Naive B cell (primary cell): ENCODE data around the gene PI4KB. TPM values are rescaled to one million over a fixed set of nuclear protein-coding genes. Genes with fewer than 3 reads are reported as not detected.

ENCODE experiments used
- ATAC-seq, 2 donors: fragments of 150-1000 bp; cut with Tn5 transposase; 2 replicates each; pipeline ENCODE4 v1.10.0; 2021; ENCODE audit warnings: low read depth in 2 of 2, mild to moderate bottlenecking in 2 of 2, moderate library complexity in 2 of 2
- DNase-seq: peaks from one replicate; pipeline ENCODE4 v3.0.0; 2022
- H3K27ac Mint-ChIP-seq, 6 donors: one replicate each; pipeline ENCODE4 v1.8.0; 2020 to 2022; ENCODE audit warnings: mild to moderate bottlenecking in 6 of 6, mixed read lengths in 6 of 6, moderate library complexity in 5 of 6, inconsistent platforms in 2 of 6
- H3K27me3 Mint-ChIP-seq, 3 donors: one replicate each; pipeline ENCODE4 v1.8.0; 2021 to 2022; ENCODE audit warnings: mixed read lengths in 3 of 3, mild to moderate bottlenecking in 1 of 3
- H3K36me3 Mint-ChIP-seq, 2 donors: one replicate each; pipeline ENCODE4 v1.8.0; 2020 to 2022; ENCODE audit warnings: mixed read lengths in 2 of 2, inconsistent platforms in 1 of 2, mild to moderate bottlenecking in 1 of 2
- H3K4me1 Mint-ChIP-seq, 3 donors: one replicate each; pipeline ENCODE4 v1.8.0; 2020 to 2022; ENCODE audit warnings: mixed read lengths in 3 of 3, inconsistent platforms in 1 of 3, mild to moderate bottlenecking in 1 of 3, moderate library complexity in 1 of 3
- H3K4me3 Mint-ChIP-seq, 8 donors: one replicate each; pipeline ENCODE4 v1.8.0; 2020 to 2022; ENCODE audit warnings: mild to moderate bottlenecking in 8 of 8, mixed read lengths in 8 of 8, moderate library complexity in 8 of 8, inconsistent platforms in 2 of 8
- H3K9me3 Mint-ChIP-seq, 7 donors: one replicate each; pipeline ENCODE4 v1.8.0; 2020 to 2022; ENCODE audit warnings: mixed read lengths in 7 of 7, mild to moderate bottlenecking in 5 of 7, inconsistent platforms in 2 of 7, moderate library complexity in 1 of 7
- polyA plus RNA-seq, 6 donors: library from polyadenylated mRNA; unstranded; fragments of 300-500 nt; fragmentation: Illumina TruSeq; gene quantifications; one replicate each; pipeline ENCODE4 v1.2.3, GENCODE V29; 2021; ENCODE audit warnings: low read depth in 6 of 6

Gene PI4KB
- polyA plus RNA-seq, result 10 to 100 TPM; 35.0 to 80.3 (median 61.5) TPM

DNA sequence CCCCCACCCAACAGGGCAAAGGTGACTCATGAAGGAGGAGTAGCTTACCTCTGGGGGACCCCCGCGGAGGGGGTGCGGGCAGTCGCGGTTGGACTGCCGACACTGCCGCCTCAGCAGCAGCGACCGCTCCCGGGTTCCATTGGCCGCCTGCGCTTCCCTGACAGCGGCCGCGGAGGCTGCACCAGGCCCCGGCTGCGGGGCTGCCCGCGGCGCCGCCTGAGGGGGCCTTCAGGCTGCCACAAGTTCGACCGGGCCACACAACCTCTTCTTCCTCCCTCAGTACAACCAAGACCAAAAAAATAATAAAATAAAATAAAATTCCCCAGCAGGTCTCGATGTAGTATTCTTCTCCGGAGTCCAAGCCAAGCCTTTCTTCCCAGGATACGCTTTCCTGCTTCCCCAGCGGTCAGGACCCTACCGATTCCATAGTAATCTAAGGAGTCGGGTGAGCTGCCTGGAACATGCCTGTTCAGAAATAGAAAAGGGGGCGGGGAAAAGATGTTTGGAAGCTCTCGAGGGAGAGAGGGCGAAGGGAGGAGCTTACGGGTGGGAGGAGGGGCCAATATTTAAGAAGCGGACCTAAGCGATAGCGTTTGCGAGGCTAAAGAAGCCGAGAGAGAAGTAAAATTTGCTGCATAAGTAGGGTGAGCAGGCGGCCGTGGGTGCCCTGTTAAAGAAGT, at the start of gene PI4KB:
Gene PI4KB, minus strand, starts transcription at position 194 of the 680 bp plus-strand sequence. CDS start 10,935 bp downstream, outside the sequence.
- ATAC-seq, result peak; percentile 87
- no peaks in the 10 kb centered on the region for H3K9me3 Mint-ChIP-seq
- H3K4me1 Mint-ChIP-seq, result peaks cover 35 to 46% (median 41%) of the 10 kb centered on the region in 3 donors
- peaks cover 7 to 9% of the 10 kb centered on the region in 2 donors for H3K36me3 Mint-ChIP-seq
- peak within 1 kb of the TSS; percentile 89 to 99 (median 98) for H3K4me3 Mint-ChIP-seq
- H3K27me3 Mint-ChIP-seq, result no peaks in the 10 kb centered on the region
- DNase-seq, result peak; percentile 94
- H3K27ac Mint-ChIP-seq, result peak within 1 kb of the TSS; percentile 95 to 100 (median 99)

DNA sequence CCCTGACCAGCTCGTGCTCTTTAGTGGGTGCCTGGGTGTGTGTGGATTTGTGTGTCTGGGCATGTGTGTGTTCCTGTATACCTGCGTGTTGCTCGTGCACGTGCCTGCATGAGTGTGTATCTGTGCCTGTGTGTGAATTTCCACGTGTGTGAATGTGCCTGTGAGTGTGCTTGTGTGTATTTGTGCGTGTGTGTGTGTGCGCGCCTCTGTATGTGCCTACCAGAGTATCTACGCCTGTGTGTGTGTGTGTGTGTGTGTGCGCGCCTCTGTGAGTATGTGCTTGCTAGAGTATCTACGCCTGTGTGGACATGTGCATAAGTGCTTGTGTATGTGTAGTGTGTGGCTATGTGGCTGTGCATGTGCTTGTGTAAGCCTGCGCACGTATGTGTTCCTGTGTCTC, 46.0 kb upstream of the PI4KB start:
- Mint-ChIP-seq H3K27ac (no peak overlapping the region), H3K4me1 (no peaks in the 10 kb centered on the region), H3K9me3 (no peaks in the 10 kb centered on the region), H3K4me3 (no peak overlapping the region), H3K27me3 (no peaks in the 10 kb centered on the region), H3K36me3 (no peaks in the 10 kb centered on the region)
- no peak for DNase-seq
- no peak for ATAC-seq

DNA sequence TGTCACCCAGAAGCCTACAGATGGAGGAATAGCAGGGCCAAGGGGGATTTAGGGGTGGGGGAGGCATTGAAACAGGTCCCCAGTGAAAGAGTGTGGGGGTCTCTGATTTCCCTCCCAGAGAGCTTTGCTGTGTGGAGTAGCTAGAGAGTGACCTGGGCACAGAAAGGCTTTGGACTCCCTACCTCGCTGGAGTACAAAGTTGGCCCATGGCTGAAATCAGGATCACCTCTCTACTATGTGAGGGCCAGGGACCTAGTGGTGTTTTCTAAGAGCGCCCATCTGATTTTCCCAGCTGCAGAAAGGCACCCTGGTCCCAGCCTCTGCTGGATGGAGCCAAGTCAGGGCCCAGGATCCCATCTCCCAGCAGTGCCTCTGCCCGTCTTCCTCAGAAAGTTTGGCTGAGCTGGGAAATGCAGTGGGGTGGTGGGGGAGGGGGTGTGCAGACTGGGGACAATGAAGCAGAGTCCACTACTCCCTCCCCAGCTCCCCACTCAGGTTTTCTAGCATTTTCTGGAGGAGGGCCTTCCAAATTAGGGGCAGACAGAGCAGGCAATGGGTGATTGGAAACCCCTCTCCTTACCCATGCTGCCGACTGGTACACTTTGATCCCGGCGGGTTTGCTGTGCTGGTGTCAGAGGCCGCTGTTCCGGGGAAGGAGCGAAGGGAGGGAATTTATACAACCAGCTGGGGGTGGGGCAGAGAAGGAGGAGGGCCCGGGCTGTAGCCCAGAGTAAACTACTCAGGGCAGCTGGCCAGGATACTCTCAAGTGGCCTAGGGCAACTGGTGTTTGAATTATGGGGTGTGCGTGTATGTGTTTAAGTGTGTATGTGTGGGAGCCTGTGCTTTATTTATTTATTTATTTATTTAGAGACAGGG, 45.1 kb upstream of the PI4KB start, which contains the start of gene SELENBP1:
Gene SELENBP1, minus strand, starts transcription at position 648 of the 877 bp plus-strand sequence. Its CDS starts 64 bp downstream, at position 584.
- no peaks in the 10 kb centered on the region for H3K27me3 Mint-ChIP-seq
- DNase-seq, result no peak

DNA sequence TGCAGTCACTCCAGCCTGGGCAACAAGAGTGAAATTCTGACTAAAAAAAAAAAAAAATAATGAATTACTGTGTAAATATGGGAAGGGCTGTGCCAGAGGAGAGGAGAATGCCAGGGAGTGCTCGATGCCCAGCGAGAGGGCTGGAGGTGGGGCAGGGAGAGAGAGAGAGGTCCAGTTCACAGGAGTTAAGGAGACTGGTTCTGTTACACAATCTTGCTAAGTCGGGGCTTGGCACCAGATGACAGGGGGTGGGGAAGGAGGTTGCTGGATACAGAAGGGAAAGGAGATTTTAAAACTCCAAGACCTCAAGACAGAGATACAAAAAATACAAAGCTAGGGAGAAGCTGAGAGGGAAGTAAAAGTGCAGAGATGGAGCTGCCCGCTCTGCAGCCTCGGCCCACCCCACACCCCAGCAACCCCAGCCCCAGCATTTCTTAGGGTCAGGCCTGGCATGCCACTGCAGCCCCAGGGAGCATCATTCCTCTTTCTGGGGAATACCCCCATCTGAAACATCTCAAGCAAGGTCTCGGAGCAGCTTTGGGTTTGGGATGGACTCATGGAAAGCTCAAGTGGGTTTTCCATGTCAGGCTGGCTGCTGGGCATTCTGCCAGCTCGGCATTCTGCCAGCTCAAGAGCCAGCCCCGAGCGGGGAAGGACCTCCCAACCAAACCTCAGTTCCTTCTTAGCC, 44.3 kb upstream of the PI4KB start:
- Mint-ChIP-seq H3K27ac (peak overlapping the region in 2 of 6 donors; percentile 59 to 86), H3K27me3 (no peaks in the 10 kb centered on the region), H3K36me3 (no peaks in the 10 kb centered on the region), H3K9me3 (no peaks in the 10 kb centered on the region), H3K4me1 (no peaks in the 10 kb centered on the region), H3K4me3 (no peak overlapping the region)
- DNase-seq (no peak), ATAC-seq (no peak)

More for the DNA sequence above, 45.1 kb upstream of the PI4KB start, which contains the start of gene SELENBP1:
- no peak for ATAC-seq
- no peaks in the 10 kb centered on the region for H3K36me3 Mint-ChIP-seq
- H3K4me1 Mint-ChIP-seq, result no peaks in the 10 kb centered on the region
- H3K4me3 Mint-ChIP-seq, result no peak within 1 kb of the TSS
- no peaks in the 10 kb centered on the region for H3K9me3 Mint-ChIP-seq
- H3K27ac Mint-ChIP-seq, result peak within 1 kb of the TSS in 2 of 6 donors; percentile 32 to 59

DNA sequence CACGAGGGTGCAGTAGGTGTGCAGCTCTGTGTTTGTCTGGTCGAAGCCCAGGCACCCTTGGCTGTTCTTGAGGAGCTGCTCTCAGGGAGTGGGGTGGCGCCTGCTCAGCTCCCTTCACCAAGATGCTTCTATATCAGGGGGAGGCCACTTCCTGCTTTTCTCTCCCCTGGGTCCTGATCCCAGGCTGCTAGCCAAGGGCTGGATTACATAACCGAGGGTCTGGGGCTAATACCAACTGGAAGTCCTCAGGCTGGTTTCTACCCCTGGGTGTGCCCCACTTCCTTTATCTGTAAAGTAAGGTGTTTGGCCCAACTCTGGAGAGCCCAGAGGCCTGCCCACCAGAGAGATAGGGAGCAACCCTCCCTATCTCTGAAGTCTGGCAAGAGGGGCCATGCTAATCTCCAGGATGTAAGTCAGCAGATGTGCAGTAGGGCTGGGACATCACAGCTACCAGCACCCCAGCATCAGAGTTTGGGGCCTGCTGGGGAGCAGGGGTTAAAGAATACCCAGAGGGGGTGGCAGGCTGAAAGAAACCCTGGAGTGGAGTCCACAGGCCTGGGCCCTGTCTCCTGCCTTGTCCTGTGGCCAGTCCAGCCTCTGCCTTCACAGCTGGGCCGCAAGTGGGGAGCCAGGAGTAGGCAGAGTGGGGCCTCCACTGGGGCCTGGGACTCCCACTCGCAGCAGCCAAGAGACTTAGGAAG, 43.1 kb upstream of the PI4KB start:
- Mint-ChIP-seq H3K27me3 (no peaks in the 10 kb centered on the region), H3K4me3 (no peak overlapping the region), H3K27ac (peak overlapping the region in 1 of 6 donors; percentile 36), H3K9me3 (no peaks in the 10 kb centered on the region), H3K4me1 (peaks cover 0 to 3% (median 0%) of the 10 kb centered on the region in 3 donors), H3K36me3 (no peaks in the 10 kb centered on the region)
- ATAC-seq (no peak), DNase-seq (no peak)

DNA sequence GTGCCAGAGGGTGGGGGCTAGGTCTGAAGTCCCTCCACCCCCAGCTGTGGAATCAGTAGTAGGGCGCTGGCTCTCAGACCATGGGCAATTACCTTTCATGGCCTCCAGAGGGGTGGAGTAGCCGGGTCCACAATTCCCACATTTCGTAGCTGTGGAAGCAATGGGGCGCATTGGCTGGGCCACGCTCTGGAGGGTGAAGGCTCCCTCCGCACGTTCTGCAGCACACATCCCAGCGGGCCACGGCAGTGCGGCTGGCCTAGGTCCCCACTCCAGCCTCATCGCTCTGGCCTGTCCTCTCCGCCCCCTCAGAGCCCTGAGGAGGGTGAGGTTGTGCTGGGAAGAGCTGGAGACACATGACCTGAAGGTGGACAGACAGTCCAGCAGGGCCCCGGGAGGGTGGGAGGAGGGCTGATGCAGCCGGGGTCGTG, 42.4 kb upstream of the PI4KB start:
- H3K4me3 Mint-ChIP-seq, result no peak overlapping the region
- H3K27me3 Mint-ChIP-seq, result no peaks in the 10 kb centered on the region
- H3K9me3 Mint-ChIP-seq, result no peaks in the 10 kb centered on the region
- H3K27ac Mint-ChIP-seq, result no peak overlapping the region
- H3K36me3 Mint-ChIP-seq, result no peaks in the 10 kb centered on the region
- ATAC-seq (no peak), DNase-seq (no peak)
- peaks cover 0 to 5% (median 0%) of the 10 kb centered on the region in 3 donors for H3K4me1 Mint-ChIP-seq

DNA sequence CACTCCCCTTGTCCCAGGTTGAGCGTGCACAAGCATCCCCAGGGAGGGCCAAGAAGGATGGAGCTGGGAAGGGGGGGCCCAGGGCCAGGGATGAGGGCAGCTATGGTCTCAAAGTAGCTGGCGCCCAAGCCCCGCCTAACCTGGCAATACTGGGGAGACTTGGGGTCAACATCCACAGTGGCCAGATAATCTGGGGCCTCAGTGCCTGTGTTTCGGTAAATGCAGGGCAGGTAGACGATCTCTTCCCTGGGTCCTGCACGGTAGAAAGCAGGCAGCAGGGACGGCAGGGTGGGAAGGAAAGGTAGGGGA, 42.0 kb upstream of the PI4KB start:
- peaks cover 0 to 5% (median 0%) of the 10 kb centered on the region in 3 donors for H3K4me1 Mint-ChIP-seq
- H3K36me3 Mint-ChIP-seq, result no peaks in the 10 kb centered on the region
- DNase-seq (no peak), ATAC-seq (no peak)
- no peak overlapping the region for H3K27ac Mint-ChIP-seq
- H3K4me3 Mint-ChIP-seq, result no peak overlapping the region
- H3K9me3 Mint-ChIP-seq, result no peaks in the 10 kb centered on the region
- H3K27me3 Mint-ChIP-seq, result peaks cover 0 to 3% (median 0%) of the 10 kb centered on the region in 3 donors

DNA sequence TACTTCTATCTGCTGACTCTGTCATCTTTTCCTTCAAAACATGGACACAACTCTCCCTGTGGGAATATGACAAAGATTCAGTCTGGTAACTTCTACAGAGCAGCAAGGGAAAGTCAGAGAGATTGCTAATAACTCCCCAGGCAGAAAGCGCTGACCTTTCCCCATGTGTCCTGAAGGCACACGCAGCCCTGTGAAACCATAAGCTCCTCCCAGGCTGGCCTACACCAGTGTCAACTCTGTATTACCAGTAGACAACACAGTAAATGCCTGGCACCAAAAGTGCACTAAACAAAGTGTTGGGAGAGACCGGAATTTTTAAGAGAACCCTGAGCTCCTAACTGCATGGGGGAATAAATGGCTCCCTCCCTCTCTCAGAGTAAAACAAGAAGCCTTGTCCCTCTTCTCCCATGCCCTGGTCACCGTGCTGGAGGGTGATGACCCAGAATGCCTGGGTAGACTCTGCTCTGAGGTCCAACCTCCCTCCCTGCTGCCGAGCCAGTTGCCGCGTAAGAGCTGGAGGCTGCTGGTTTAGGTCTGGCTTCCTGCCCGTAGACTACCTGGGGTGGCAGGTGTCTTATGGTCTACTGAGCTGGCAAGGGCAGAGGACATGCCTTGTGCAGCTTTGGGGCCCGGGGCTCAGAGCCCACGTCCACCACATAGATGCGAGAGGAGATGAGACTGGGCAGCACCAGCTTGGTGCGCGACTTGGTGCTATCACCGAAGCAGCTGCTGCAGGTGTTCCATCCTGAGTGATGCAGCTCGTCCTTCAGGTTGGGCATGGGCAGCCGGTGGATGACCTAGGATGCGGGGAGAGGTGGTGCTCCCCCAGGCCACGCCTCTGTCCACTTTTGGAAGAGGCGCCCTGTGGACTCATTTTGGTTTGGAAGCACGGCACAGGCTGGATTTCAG, 41.4 kb upstream of the PI4KB start:
- Mint-ChIP-seq H3K36me3 (no peaks in the 10 kb centered on the region), H3K27ac (no peak overlapping the region), H3K27me3 (peaks cover 0 to 6% (median 0%) of the 10 kb centered on the region in 3 donors), H3K4me1 (peaks cover 0 to 5% (median 0%) of the 10 kb centered on the region in 3 donors), H3K9me3 (peaks cover 0 to under 1% (median 0%) of the 10 kb centered on the region in 7 donors), H3K4me3 (no peak overlapping the region)
- ATAC-seq (no peak), DNase-seq (no peak)

DNA sequence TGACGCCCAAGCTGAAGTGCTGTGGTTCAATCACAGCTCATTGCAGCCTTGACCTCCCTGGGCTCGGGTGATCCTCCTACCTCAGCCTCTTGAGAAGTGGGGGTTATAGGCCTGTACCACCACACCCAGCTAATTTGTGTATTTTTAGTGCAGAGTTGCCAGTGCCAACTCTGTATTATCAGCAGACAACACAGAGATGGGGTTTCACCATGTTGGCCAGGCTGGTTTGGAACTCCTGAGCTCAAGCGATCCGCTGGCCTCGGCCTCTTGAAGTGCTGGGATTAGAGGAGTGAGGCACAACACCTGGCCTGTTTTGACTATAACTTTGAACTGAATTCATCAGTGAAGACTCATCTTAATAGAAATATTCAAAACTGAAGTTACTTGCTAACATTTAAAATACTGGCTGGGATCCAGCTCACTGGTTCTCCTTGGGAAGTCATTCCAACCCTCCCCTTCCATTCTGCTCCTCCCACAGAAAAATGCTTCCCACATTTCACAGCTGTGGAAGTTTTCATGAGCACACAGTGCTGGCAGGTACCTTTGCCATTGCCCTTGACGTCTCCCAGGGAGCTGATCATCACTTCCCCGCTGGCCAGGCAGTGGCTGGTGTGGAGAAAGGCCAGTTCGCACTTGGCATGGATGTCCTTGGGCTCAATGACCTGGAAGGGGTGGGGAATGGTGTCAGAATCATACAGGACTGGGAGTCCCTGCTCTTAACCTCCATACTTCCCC, 40.6 kb upstream of the PI4KB start:
- Mint-ChIP-seq H3K4me3 (no peak overlapping the region), H3K27ac (no peak overlapping the region), H3K27me3 (peaks cover 0 to 6% (median 0%) of the 10 kb centered on the region in 3 donors), H3K4me1 (peaks cover 0 to 5% (median 0%) of the 10 kb centered on the region in 3 donors), H3K9me3 (peaks cover 0 to 9% (median 0%) of the 10 kb centered on the region in 7 donors), H3K36me3 (peaks cover 0 to 2% of the 10 kb centered on the region in 2 donors)
- ATAC-seq (no peak), DNase-seq (no peak)

DNA sequence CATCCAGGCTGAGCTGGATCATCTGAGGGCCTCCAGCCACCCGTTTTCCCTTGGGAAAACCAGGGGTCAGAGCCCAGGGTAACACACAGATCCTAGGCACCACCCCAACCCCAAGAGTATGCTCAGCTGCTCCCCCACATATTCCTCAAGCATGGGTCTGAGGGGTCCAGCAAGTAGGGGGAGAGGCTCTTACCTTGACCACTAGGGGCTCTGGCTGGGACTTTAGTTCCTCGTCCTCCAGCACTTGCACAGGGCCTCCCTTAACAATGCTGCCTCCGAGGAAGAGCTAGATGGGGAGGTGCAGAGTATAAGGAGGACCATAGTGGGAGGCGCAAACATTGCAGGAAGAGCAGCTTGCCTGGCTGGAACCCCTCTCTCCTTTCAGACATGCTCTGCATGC, 37.8 kb upstream of the PI4KB start:
- no peak overlapping the region for H3K27ac Mint-ChIP-seq
- ATAC-seq, result no peak

DNA sequence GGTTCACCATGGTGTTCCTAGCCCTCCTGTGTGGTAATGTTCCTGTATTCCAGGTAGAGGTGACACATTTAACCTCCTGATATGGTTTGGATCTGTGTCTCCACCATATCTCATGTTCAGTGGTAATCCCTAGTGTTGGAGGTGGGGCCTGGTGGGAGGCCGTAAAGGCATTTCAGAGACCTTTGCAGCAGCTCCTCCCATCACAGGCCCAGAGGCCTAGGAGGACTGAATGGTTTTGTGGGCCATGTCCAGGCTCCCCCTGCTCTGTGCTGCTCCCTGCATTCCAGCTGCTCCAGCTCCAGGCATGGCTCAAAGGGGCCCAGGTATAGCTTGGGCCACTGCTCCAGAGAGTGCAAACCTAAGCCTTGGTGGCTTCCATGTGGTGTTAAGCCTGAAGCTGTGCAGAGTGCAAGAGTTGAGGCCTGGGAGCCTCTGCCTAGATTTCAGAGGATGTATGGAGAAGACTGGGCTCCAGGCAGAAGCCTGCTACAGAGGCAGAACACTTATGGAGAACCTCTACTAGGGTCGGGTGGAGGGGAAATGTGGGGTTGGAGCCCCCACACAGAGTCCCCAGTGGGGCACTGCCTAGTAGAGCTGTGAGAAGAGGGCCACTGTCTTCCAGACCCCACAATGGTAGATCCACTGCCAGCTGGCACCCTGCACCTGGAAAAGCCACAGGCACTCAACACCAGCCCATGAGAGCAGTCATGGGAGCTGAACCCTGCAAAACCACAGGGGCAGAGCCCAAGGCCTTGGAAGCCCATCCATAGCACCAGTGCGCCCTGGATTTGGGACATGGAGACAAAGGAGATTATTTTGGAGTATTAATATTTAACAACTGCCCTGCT, 35.3 kb upstream of the PI4KB start:
- H3K4me3 Mint-ChIP-seq, result no peak overlapping the region
- peaks cover 0 to 14% (median 8%) of the 10 kb centered on the region in 7 donors for H3K9me3 Mint-ChIP-seq
- peaks cover 0 to 15% of the 10 kb centered on the region in 2 donors for H3K36me3 Mint-ChIP-seq
- no peak for DNase-seq
- ATAC-seq, result no peak
- peaks cover 3 to 5% (median 5%) of the 10 kb centered on the region in 3 donors for H3K4me1 Mint-ChIP-seq
- peaks cover 0 to 6% (median 0%) of the 10 kb centered on the region in 3 donors for H3K27me3 Mint-ChIP-seq
- no peak overlapping the region for H3K27ac Mint-ChIP-seq

More for the DNA sequence above, 37.8 kb upstream of the PI4KB start:
- Mint-ChIP-seq H3K4me3 (no peak overlapping the region), H3K36me3 (peaks cover 0 to 15% of the 10 kb centered on the region in 2 donors), H3K9me3 (peaks cover 0 to 14% (median 8%) of the 10 kb centered on the region in 7 donors), H3K4me1 (peaks cover 3 to 5% (median 5%) of the 10 kb centered on the region in 3 donors), H3K27me3 (peaks cover 0 to 6% (median 0%) of the 10 kb centered on the region in 3 donors)
- no peak for DNase-seq
